Activated T-cell treated with anti-CD3 and anti-CD28 coated beads, Interleukin-2, amount 50 U/mL, for 4 hours (primary cell): ENCODE results near the gene KCNF1. TPM values are rescaled to one million over a fixed set of nuclear protein-coding genes. Genes with fewer than 3 reads are reported as not detected.

Experiments
- ATAC-seq, 2 donors: fragments of 200-7000 bp; cut with Tn5 transposase; one replicate each; pipeline ENCODE4 v1.10.0; 2021
- DNase-seq: peaks from one replicate; pipeline ENCODE4 v3.0.0-alpha.2; 2020
- H3K27me3 Mint-ChIP-seq: one replicate; pipeline ENCODE4 v1.8.0; 2021; ENCODE audit warnings: low read depth, mixed read lengths
- H3K36me3 Mint-ChIP-seq: one replicate; pipeline ENCODE4 v1.8.0; 2022; ENCODE audit warnings: mixed read lengths; ENCODE audit not compliant: insufficient read depth
- H3K4me1 Mint-ChIP-seq: one replicate; pipeline ENCODE4 v1.8.0; 2021; ENCODE audit warnings: low read depth, mixed read lengths
- H3K4me3 Mint-ChIP-seq: one replicate; pipeline ENCODE4 v1.8.0; 2021; ENCODE audit warnings: mild to moderate bottlenecking, moderate library complexity, mixed read lengths
- H3K9me3 Mint-ChIP-seq: one replicate; pipeline ENCODE4 v1.8.0; 2021; ENCODE audit warnings: mixed read lengths
- total RNA-seq, 3 donors: library from RNA; stranded (reverse); gene quantifications; one replicate each; pipeline ENCODE4 v1.2.1, GENCODE V29; 2021

KCNF1 gene
- total RNA-seq, 3 donors from 2014 or later: not detected

DNA sequence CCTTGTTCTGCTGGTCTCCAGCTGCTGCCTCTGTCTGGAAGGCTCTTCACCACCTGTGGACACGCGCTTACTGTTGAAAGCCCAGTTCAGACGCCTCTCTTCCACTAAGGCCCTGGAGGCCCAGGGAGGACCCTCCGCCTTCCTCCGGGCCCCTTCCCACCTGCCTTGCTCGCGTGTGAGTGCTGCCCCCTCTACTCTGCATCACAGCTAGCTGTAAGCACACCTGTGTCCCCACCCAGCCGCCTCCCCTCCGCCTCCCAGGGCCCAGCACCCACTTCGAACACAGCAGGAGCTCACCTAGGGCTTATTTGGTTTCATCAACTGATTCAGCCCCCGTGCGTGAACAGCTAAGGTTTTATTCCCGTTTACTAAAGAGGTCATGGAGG is 49.7 kb downstream of the KCNF1 start:
- Mint-ChIP-seq H3K9me3 (no peaks in the 10 kb centered on the region), H3K4me3 (no peak overlapping the region), H3K4me1 (no peaks in the 10 kb centered on the region), H3K36me3 (no peaks in the 10 kb centered on the region), H3K27me3 (peaks cover 34% of the 10 kb centered on the region)
- ATAC-seq (no peak), DNase-seq (no peak)

DNA sequence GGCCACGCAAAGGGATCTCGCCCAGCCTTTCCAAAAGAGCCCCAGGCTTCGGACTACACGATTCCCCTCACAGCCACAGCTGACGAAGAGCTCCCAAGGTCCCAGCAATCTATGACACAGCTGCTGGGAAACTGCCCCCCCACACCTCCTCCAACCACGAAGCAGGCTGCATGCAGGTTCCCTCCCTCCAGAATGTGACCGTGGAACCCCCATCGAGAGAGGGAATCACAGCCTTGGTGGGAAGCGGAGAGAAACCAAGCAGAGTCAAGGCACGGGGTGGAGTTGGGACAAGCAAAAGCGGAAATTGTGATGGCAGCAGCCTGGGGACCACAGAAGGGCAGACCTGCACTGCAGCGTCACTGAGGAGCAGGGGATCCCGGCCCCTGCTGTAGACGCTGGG is 50.3 kb downstream of the KCNF1 start:
- no peak overlapping the region for H3K4me3 Mint-ChIP-seq
- ATAC-seq: no peak
- no peaks in the 10 kb centered on the region for H3K4me1 Mint-ChIP-seq
- peaks cover 36% of the 10 kb centered on the region for H3K27me3 Mint-ChIP-seq
- DNase-seq: no peak
- no peaks in the 10 kb centered on the region for H3K36me3 Mint-ChIP-seq
- no peaks in the 10 kb centered on the region for H3K9me3 Mint-ChIP-seq

- no peak for ATAC-seq
- H3K9me3 Mint-ChIP-seq: no peaks in the 10 kb centered on the region
Observed at GRCh38 chr2:10963155-10963554, 51.4 kb downstream of the KCNF1 start.

More at GRCh38 chr2:10963155-10963554, 51.4 kb downstream of the KCNF1 start:
- DNase-seq: no peak
- Mint-ChIP-seq H3K36me3 (no peaks in the 10 kb centered on the region), H3K4me1 (no peaks in the 10 kb centered on the region), H3K27me3 (peaks cover 36% of the 10 kb centered on the region), H3K4me3 (no peak overlapping the region)

Other genes with a start within 250 kb of the KCNF1 start
- gene NOL10, start 222.0 kb upstream of the KCNF1 start, total RNA-seq: 10 to 100 TPM; 63.2 to 74.8 (median 69.2) TPM
- under 1 TPM in 1 of 3 donors, not detected in 2; 0.14 TPM for gene ATP6V1C2, start 190.3 kb upstream of the KCNF1 start, total RNA-seq
- gene PDIA6, start 99.1 kb upstream of the KCNF1 start, total RNA-seq: 100 to 1,000 TPM; 169 to 241 (median 175) TPM
- gene SLC66A3, start 243.5 kb downstream of the KCNF1 start, total RNA-seq: 1 to 10 TPM; 5.3 to 6.9 (median 6.7) TPM